ENCODE measurements around the gene GTF3A. TPM values are rescaled to one million over a fixed set of nuclear protein-coding genes. Genes with fewer than 3 reads are reported as not detected.

Gene GTF3A
- total and polyA plus RNA-seq, 9 of the 15 experiments (the other 6 are each of a cell fraction or from before 2014, with no cell fraction given), result 47.5 to 303 (median 174) TPM

GRCh38 chr13:27465611-27466010 is 41.2 kb downstream of the GTF3A start:
- no peaks in the 10 kb centered on the region for H3K9me1 ChIP-seq (ENCODE audit: control insufficient read depth, insufficient read depth, low read length)
- POLR2A ChIA-PET, result interaction anchor here (1.0 kb wide), 1 partner anchor 10 kb away, joined by 4 read pairs; no protein-coding TSS in a partner anchor
- no peak for DNase-seq (ENCODE audit: extremely low read depth in 1 of 4, low spot score in 3 of 4)
- FAIRE-seq, result no peak
- no peaks in the 10 kb centered on the region for H3K36me3 ChIP-seq (ENCODE audit: control insufficient read depth, insufficient read depth, low read length)
- intact Hi-C loops (cut with micrococcal nuclease) (no loop called here), in situ Hi-C loops (cut with MboI) (no loop called here)
- ATAC-seq, result no peak
- H3K4me2 ChIP-seq (ENCODE audit: insufficient read depth, low read length), result no peak overlapping the region
- H2AFZ ChIP-seq (ENCODE audit: low read depth, low read length), result no peak overlapping the region
- no peak overlapping the region for H3K27ac ChIP-seq (ENCODE audit: extremely low read depth, low read depth, low read length)
- H3K9me3 ChIP-seq (replicated peaks; ENCODE audit: control insufficient read depth, insufficient read depth, low read depth, low read length), result no peaks in the 10 kb centered on the region
- CTCF ChIA-PET (ENCODE audit: low intra/inter-chr PET ratio), result no interaction called here
- no TSS peak for BruUV-seq (replicated peaks)
- no peak overlapping the region for H3K9ac ChIP-seq (ENCODE audit: insufficient read depth in 1 of 2, low read depth in 2 of 2, low read length in 2 of 2)
- H4K20me1 ChIP-seq (replicated peaks; ENCODE audit: control insufficient read depth, insufficient read depth, low read length), result no peaks in the 10 kb centered on the region
- H3K4me1 ChIP-seq (replicated peaks in 1 of 2; ENCODE audit: control insufficient read depth in 2 of 2, insufficient read depth in 2 of 2, low read length in 2 of 2), result no peaks in the 10 kb centered on the region; a peak in 1 of 5 replicates
- 7% methylated on average over 5 of the region's 5 CpGs for WGBS (ENCODE audit: insufficient coverage, low coverage, missing lambda C conversion rate)
- peaks cover 0 to 6% of the 10 kb centered on the region in 2 experiments; a peak in 2 of 5 replicates for H3K27me3 ChIP-seq (ENCODE audit: control insufficient read depth in 2 of 2, insufficient read depth in 2 of 2, low read length in 2 of 2)
- H3K79me2 ChIP-seq (ENCODE audit: control insufficient read depth, insufficient read depth, low read length), result no peaks in the 10 kb centered on the region
- no peak overlapping the region for H3K4me3 ChIP-seq
- no peak for TF ChIP-seq ZNF253 (CRISPR knock-in tag; conservative IDR thresholded peaks at IDR 0.05)
- no peak for TF ChIP-seq HBP1 (CRISPR knock-in tag; IDR thresholded peaks at IDR 0.05)
- no peak for TF ChIP-seq MBD2 (IDR thresholded peaks at IDR 0.05; ENCODE audit: borderline replicate concordance, low read depth)
- TF ChIP-seq BRF1 (IDR thresholded peaks at IDR 0.05; ENCODE audit: borderline replicate concordance, extremely low read depth, insufficient read length), result no peak
- TF ChIP-seq ZBTB43 (CRISPR knock-in tag; IDR thresholded peaks at IDR 0.05), result no peak
- TF ChIP-seq FOSL1 (tag; conservative IDR thresholded peaks at IDR 0.05), result no peak
- no peak for TF ChIP-seq ELF1 (tag; IDR thresholded peaks at IDR 0.05)
- no peak for TF ChIP-seq ARID3A (IDR thresholded peaks at IDR 0.05; ENCODE audit: borderline replicate concordance, low read depth, low read length)
- TF ChIP-seq GABPB2 (CRISPR knock-in tag; conservative IDR thresholded peaks at IDR 0.05), result no peak
- TF ChIP-seq CHD1 (IDR thresholded peaks at IDR 0.05; ENCODE audit: low read length), result no peak
- TF ChIP-seq, protein P1, sequence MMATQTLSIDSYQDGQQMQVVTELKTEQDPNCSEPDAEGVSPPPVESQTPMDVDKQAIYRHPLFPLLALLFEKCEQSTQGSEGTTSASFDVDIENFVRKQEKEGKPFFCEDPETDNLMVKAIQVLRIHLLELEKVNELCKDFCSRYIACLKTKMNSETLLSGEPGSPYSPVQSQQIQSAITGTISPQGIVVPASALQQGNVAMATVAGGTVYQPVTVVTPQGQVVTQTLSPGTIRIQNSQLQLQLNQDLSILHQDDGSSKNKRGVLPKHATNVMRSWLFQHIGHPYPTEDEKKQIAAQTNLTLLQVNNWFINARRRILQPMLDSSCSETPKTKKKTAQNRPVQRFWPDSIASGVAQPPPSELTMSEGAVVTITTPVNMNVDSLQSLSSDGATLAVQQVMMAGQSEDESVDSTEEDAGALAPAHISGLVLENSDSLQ (IDR thresholded peaks at IDR 0.05), result no peak
- no peak for TF ChIP-seq ZBTB34 (CRISPR knock-in tag; IDR thresholded peaks at IDR 0.05)
- TF ChIP-seq SRF (CRISPR knock-in tag; IDR thresholded peaks at IDR 0.05), result no peak

Data from K562 (cell line).